HepG2 (cell line): ENCODE data around the gene SFXN5. TPM values are rescaled to one million over a fixed set of nuclear protein-coding genes. Genes with fewer than 3 reads are reported as not detected.

Source experiments
- ATAC-seq: fragments of 200-7000 bp; cut with Tn5 transposase; 3 replicates; pipeline ENCODE4 v1.9.1; 2020; ENCODE audit warnings: mild to moderate bottlenecking, moderate library complexity
- BruUV-seq: library from RNA; stranded (reverse); fragments of 400-500 nt; replicated peaks from 2 replicates; lab custom pipeline; 2021; lab: Mats Ljungman, UMichigan
- CTCF ChIA-PET: fragments of 300-600 bp; formaldehyde crosslinking; extraction: SDS; loops from one replicate; lab custom pipeline; 2021; ENCODE audit warnings: low total read pairs, inconsistent platforms, low intra/inter-chr PET ratio; lab: Yijun Ruan, JAX
- POLR2A ChIA-PET: fragments of 350-600 bp; sonication (Branson Sonifier 250); formaldehyde crosslinking; loops from one replicate; lab custom pipeline; 2020; ENCODE audit warnings: antibody characterized with exemption, inconsistent platforms; lab: Yijun Ruan, JAX
- DNase-seq: peaks from one replicate; pipeline ENCODE4 v3.0.0-alpha.2; 2015; ENCODE audit warnings: low spot score
- FAIRE-seq: peaks from 3 replicates; lab custom pipeline; 2011; peaks lifted over from hg19 to GRCh38; lab: Jason Lieb, UNC
- H2AFZ ChIP-seq: one replicate; pipeline ENCODE4 v1.6.1; 2011; ENCODE audit warnings: low read length, inconsistent platforms
- H3K27ac ChIP-seq: fragments of 300-600 bp; 3 replicates; pipeline ENCODE4 v1.8.0; 2011; ENCODE audit warnings: mixed run types, mild to moderate bottlenecking, mixed read lengths, low read length, inconsistent platforms; ENCODE audit not compliant: insufficient read depth; ENCODE audit errors: extremely low read length
- H3K27me3 ChIP-seq, 2 experiments: fragments of 200-600 bp in 1 of 2; 2 replicates in 1 of 2; 3 replicates in 1 of 2; pipeline versions ENCODE4 v1.6.0 to v1.8.0; 2011; ENCODE audit warnings: low read length in 2 of 2, mild to moderate bottlenecking in 2 of 2, moderate library complexity in 2 of 2, inconsistent platforms in 1 of 2; ENCODE audit not compliant: insufficient read depth in 2 of 2, control insufficient read depth in 1 of 2
- H3K36me3 ChIP-seq, 2 experiments: fragments of 200-600 bp in 1 of 2; replicated peaks in 1 of 2; 2 replicates in 1 of 2; 3 replicates in 1 of 2; pipeline versions ENCODE4 v1.5.1 to v1.8.0; 2011; ENCODE audit warnings: low read length in 2 of 2, inconsistent platforms in 1 of 2; ENCODE audit not compliant: insufficient read depth in 2 of 2, control insufficient read depth in 1 of 2
- H3K4me1 ChIP-seq: 2 replicates; pipeline ENCODE4 v1.5.1; 2012; ENCODE audit warnings: low read length, inconsistent platforms; ENCODE audit not compliant: insufficient read depth
- H3K4me2 ChIP-seq: 2 replicates; pipeline ENCODE4 v1.6.0; 2011; ENCODE audit warnings: low read depth, low read length, inconsistent platforms
- H3K4me3 ChIP-seq, 3 experiments: fragments of 200-600 bp in 1 of 3; sonication (generic), shearing (Covaris generic) in 1 of 3; replicated peaks in 1 of 3; 2 replicates each; pipeline ENCODE4 v1.5.1; 2011 to 2016; ENCODE audit warnings: low read length in 3 of 3, inconsistent platforms in 2 of 3, low read depth in 2 of 3, mild to moderate bottlenecking in 2 of 3, control low read depth in 1 of 3, mixed read lengths in 1 of 3; ENCODE audit not compliant: insufficient read depth in 1 of 3
- H3K79me2 ChIP-seq: one replicate; pipeline ENCODE4 v1.6.1; 2011; ENCODE audit warnings: low read length, inconsistent platforms; ENCODE audit not compliant: insufficient read depth
- H3K9ac ChIP-seq: 2 replicates; pipeline ENCODE4 v1.6.0; 2011; ENCODE audit warnings: mild to moderate bottlenecking, low read depth, low read length, inconsistent platforms; ENCODE audit not compliant: insufficient read depth
- H3K9me3 ChIP-seq: 2 replicates; pipeline ENCODE4 v1.5.1; 2012; ENCODE audit warnings: mild to moderate bottlenecking, low read length
- H4K20me1 ChIP-seq: 2 replicates; pipeline ENCODE4 v1.6.0; 2011; ENCODE audit warnings: inconsistent platforms, mild to moderate bottlenecking, low read length, moderate library complexity; ENCODE audit not compliant: insufficient read depth
- BHLHE40 ChIP-seq: IDR thresholded peaks from 2 replicates; pipeline ENCODE4 v1.6.1; 2011; ENCODE audit warnings: low read length, improper control_type of control experiment
- CBFB ChIP-seq: sonication (generic); formaldehyde crosslinking; IDR thresholded peaks from 2 replicates; pipeline ENCODE4 v1.4.0; 2020; ENCODE audit warnings: missing genetic modification reagents
- DR1 ChIP-seq: sonication (generic); formaldehyde crosslinking; IDR thresholded peaks from 2 replicates; pipeline ENCODE4 v1.8.0; 2021; ENCODE audit warnings: mild to moderate bottlenecking, missing genetic modification reagents, inconsistent platforms
- E2F1 ChIP-seq: sonication (generic); formaldehyde crosslinking; IDR thresholded peaks from 2 replicates; pipeline ENCODE4 v1.5.0; 2020; ENCODE audit warnings: missing genetic modification reagents
- FOXA1 ChIP-seq, 2 experiments: fragments of 450-650 bp in 1 of 2; sonication (generic) in 1 of 2; formaldehyde crosslinking in 1 of 2; IDR thresholded peaks; 2 replicates each; pipeline versions ENCODE4 v1.4.0 to v1.6.1; 2016 to 2020; ENCODE audit warnings: missing genetic modification reagents in 1 of 2
- HDAC6 ChIP-seq: fragments of 200-600 bp; sonication (generic); IDR thresholded peaks from 2 replicates; pipeline ENCODE4 v1.7.0; 2017; ENCODE audit warnings: mild to moderate bottlenecking, antibody characterized with exemption, low read length, low read depth
- IRX3 ChIP-seq: sonication (generic); formaldehyde crosslinking; IDR thresholded peaks from 2 replicates; pipeline ENCODE4 v1.8.1; 2023; ENCODE audit warnings: mild to moderate bottlenecking, low read depth, missing genetic modification reagents, borderline replicate concordance
- KAT2B ChIP-seq: fragments of 150-350 bp; IDR thresholded peaks from 2 replicates; pipeline ENCODE4 v1.6.1; 2014; ENCODE audit warnings: low read depth, low read length, borderline replicate concordance
- MEF2D ChIP-seq: sonication (generic); formaldehyde crosslinking; IDR thresholded peaks from 2 replicates; pipeline ENCODE4 v1.5.1; 2020; ENCODE audit warnings: mild to moderate bottlenecking, missing genetic modification reagents
- NRL ChIP-seq: sonication (generic); formaldehyde crosslinking; IDR thresholded peaks from 2 replicates; pipeline ENCODE4 v1.5.0; 2020; ENCODE audit warnings: missing genetic modification reagents, mild to moderate bottlenecking, moderate library complexity, borderline replicate concordance
- ZEB1 ChIP-seq: IDR thresholded peaks from 2 replicates; pipeline ENCODE4 v1.6.1; 2012; ENCODE audit warnings: mild to moderate bottlenecking, low read depth, inconsistent platforms; ENCODE audit not compliant: insufficient replicate concordance
- ZNF260 ChIP-seq: sonication (generic); formaldehyde crosslinking; IDR thresholded peaks from 2 replicates; pipeline ENCODE4 v1.4.0; 2020; ENCODE audit warnings: missing genetic modification reagents, low read depth, mild to moderate bottlenecking, borderline replicate concordance
- ZNF546 ChIP-seq: sonication (generic); formaldehyde crosslinking; conservative IDR thresholded peaks from 2 replicates; pipeline ENCODE4 v1.8.1; 2023; ENCODE audit warnings: mild to moderate bottlenecking, missing genetic modification reagents
- ZNF605 ChIP-seq: sonication (generic); formaldehyde crosslinking; IDR thresholded peaks from 2 replicates; pipeline ENCODE4 v1.8.0; 2022; ENCODE audit warnings: mild to moderate bottlenecking, missing genetic modification reagents
- WGBS: methylation state at CpG from one replicate; pipeline ENCODE4 v1.1.6; 2017; ENCODE audit warnings: low lambda C conversion rate; 5-methylcytosine and 5-hydroxymethylcytosine counted together
- in situ Hi-C: cut with HindIII; loops from 2 replicates; pipeline ENCODE4 v1.10.0; 2017; ENCODE audit warnings: low pct_unique_long_range_greater_than_20kb; ENCODE audit not compliant: extremely low pct_ligation_motif_present
- intact Hi-C: fragments of 100-400 bp; cut with micrococcal nuclease; formaldehyde crosslinking; loops from one replicate; pipeline ENCODE4 v1.10.0; 2022; ENCODE audit not compliant: unreplicated experiment
- polyA plus RNA-seq, 8 experiments: library from polyadenylated mRNA; depleted of rRNA in 3 of 8; stranded (reverse) in 7 of 8; unstranded in 1 of 8; fragments of >200 nt; fragmentation: Illumina TruSeq in 4 of 8; extraction: Trizol in 4 of 8; gene quantifications; 2 replicates each; pipeline versions ENCODE4 v1.2.1 to v1.2.3, GENCODE V29; 2011 to 2016; ENCODE audit warnings: low read depth in 4 of 8, missing spikeins in 1 of 8, mixed read lengths in 1 of 8; ENCODE audit not compliant: insufficient read depth in 1 of 8
- total RNA-seq, 5 experiments: library from RNA; depleted of rRNA; stranded (reverse); fragments of >200 nt; fragmentation: Illumina TruSeq; extraction: Trizol; gene quantifications; 2 replicates each; pipeline ENCODE4 v1.2.3, GENCODE V29; 2016; ENCODE audit warnings: low read depth in 1 of 5
- TF ChIP-seq, protein P1 (sequence below): sonication (generic); formaldehyde crosslinking; IDR thresholded peaks from 2 replicates; pipeline ENCODE4 v1.8.0; 2022; ENCODE audit warnings: mild to moderate bottlenecking, missing genetic modification reagents, borderline replicate concordance

The SFXN5 gene
- total and polyA plus RNA-seq, 2 of the 13 experiments (the other 11 are each of a cell fraction or from before 2014, with no cell fraction given) = 34.9 to 37.4 TPM

GRCh38 chr2:73018188-73018825 is 53.2 kb downstream of the SFXN5 start:
- CTCF ChIA-PET = no interaction called here
- H3K36me3 ChIP-seq = peaks cover 4 to 8% of the 10 kb centered on the region in 2 experiments; a peak in 2 of 5 replicates
- DNase-seq = no peak
- ATAC-seq = no peak
- no TSS peak for BruUV-seq
- no peak overlapping the region for H3K9ac ChIP-seq
- TF ChIP-seq FOXA1 (IDR thresholded peaks at IDR 0.05) (0 out of 2 replicates have a peak, but pooled peaks have one; percentile 23), FOXA1 (CRISPR knock-in tag; IDR thresholded peaks at IDR 0.05) (no peak), ZNF546 (CRISPR knock-in tag) (no peak)
- TF ChIP-seq, all 625 proteins: peak for 1
- Histone ChIP-seq H4K20me1 (no peaks in the 10 kb centered on the region), H3K4me1 (peaks cover 33% of the 10 kb centered on the region), H3K4me2 (no peak overlapping the region), H2AFZ (no peak overlapping the region), H3K79me2 (no peaks in the 10 kb centered on the region), H3K9me3 (no peaks in the 10 kb centered on the region), H3K4me3 (no peak overlapping the region), H3K27me3 (no peaks in the 10 kb centered on the region), H3K27ac (no peak overlapping the region)
- POLR2A ChIA-PET = interaction anchor here (2.6 to 6.4 kb wide), 2 partner anchors 14 to 18 kb away, joined by 10 to 133 read pairs; no protein-coding TSS in a partner anchor
- FAIRE-seq = peak; percentile 34
- in situ Hi-C loops (no loop called here), intact Hi-C loops (no loop called here)
- WGBS = 94% methylated on average over 2 of the region's 2 CpGs

DNA sequence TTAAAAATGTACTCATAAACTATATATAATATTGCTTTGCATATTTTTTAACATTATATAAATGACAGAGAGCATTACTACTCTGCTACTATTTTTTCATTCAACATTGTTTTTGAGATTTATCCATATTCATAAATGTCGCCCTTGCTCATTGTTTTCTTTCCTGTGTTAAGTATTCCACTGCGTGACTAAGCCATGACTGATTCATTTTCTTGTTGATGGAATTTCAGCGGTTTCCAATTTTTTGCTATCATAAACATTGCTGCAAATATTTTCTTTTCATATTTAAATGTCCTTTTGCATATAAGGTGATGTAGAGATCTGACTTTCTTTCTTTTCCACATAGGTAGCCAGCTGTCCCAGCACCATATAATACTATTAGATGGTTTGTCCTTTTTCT is 57.6 kb downstream of the SFXN5 start:
- WGBS = 97% methylated on average over 3 of the region's 3 CpGs
- intact Hi-C loops = no loop called here
- BruUV-seq = no TSS peak
- TF ChIP-seq BHLHE40 = no peak
- no peak for TF ChIP-seq ZNF260 (CRISPR knock-in tag)
- no peak for TF ChIP-seq KAT2B
- no peak for TF ChIP-seq DR1 (CRISPR knock-in tag)
- no peak for TF ChIP-seq CBFB (CRISPR knock-in tag)
- TF ChIP-seq ZEB1 = no peak
- TF ChIP-seq, protein P1, sequence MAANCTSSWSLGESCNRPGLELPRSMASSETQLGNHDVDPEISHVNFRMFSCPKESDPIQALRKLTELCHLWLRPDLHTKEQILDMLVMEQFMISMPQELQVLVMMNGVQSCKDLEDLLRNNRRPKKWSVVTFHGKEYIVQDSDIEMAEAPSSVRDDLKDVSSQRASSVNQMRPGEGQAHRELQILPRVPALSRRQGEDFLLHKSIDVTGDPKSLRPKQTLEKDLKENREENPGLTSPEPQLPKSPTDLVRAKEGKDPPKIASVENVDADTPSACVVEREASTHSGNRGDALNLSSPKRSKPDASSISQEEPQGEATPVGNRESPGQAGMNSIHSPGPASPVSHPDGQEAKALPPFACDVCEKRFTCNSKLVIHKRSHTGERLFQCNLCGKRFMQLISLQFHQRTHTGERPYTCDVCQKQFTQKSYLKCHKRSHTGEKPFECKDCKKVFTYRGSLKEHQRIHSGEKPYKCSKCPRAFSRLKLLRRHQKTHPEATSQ (CRISPR knock-in tag) = no peak
- no peak for TF ChIP-seq IRX3 (CRISPR knock-in tag)
- TF ChIP-seq ZNF605 (CRISPR knock-in tag) = no peak
- no peak for TF ChIP-seq HDAC6
- no peak for TF ChIP-seq MEF2D (CRISPR knock-in tag)
- TF ChIP-seq NRL (CRISPR knock-in tag) = no peak
- no peak for TF ChIP-seq E2F1

More for the DNA sequence above, 57.6 kb downstream of the SFXN5 start:
- H3K27me3 ChIP-seq = no peaks in the 10 kb centered on the region
- in situ Hi-C loops = no loop called here
- no peak overlapping the region for H3K27ac ChIP-seq
- H3K4me2 ChIP-seq = no peak overlapping the region
- ChIA-PET CTCF (no interaction called here), POLR2A (no interaction called here)
- no peaks in the 10 kb centered on the region for H4K20me1 ChIP-seq
- H3K79me2 ChIP-seq = no peaks in the 10 kb centered on the region
- ATAC-seq = no peak
- no peak for DNase-seq
- no peak overlapping the region for H2AFZ ChIP-seq
- no peak for FAIRE-seq
- H3K4me3 ChIP-seq = no peak overlapping the region
- H3K9ac ChIP-seq = no peak overlapping the region
- no peaks in the 10 kb centered on the region for H3K9me3 ChIP-seq
- H3K36me3 ChIP-seq = peaks cover 4 to 11% of the 10 kb centered on the region in 2 experiments; a peak in 4 of 5 replicates
- H3K4me1 ChIP-seq = no peaks in the 10 kb centered on the region
